ENCODE data around the gene MICB. TPM values are rescaled to one million over a fixed set of nuclear protein-coding genes. Genes with fewer than 3 reads are reported as not detected.
"Not testable (repeated sequence)": the region's sequence is repeated elsewhere in the genome, so short reads cannot be mapped to it uniquely, and the experiment has no call there.

MICB gene
- total RNA-seq, 1 donor from 2014 or later = 1.9 TPM

- intact Hi-C loops (cut with DNase I) = no loop called here
- no peak for DNase-seq (ENCODE audit: low spot score)
These were observed 23.9 kb upstream of the MICB start for GRCh38 chr6:31473780-31474761.

DNA sequence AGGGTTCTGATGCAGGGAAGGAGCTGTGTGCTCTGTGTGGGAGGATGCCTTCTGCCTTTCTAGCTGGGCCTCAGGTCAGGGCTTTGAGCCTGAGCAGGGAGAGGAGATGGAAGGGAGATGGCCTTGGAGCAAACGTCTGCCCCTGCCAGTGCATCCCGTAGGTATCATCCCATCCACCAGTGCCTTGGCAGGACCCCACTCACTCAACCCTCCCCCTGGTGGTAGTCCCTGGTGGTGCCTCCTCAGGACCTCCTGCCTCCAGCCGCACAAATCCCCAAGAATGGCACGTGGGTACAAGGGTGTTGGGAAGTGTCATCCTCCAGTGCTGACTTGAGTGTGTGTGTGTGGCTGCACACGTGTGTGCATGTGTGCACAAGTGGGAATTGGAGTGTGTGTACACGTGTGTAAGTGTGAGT is 23.1 kb upstream of the MICB start:
- intact Hi-C loops (cut with DNase I) = no loop called here

GRCh38 chr6:31476515-31477139 is 21.3 kb upstream of the MICB start:
- intact Hi-C loops (cut with DNase I) = no loop called here

More for the DNA sequence above, 23.1 kb upstream of the MICB start:
- no peak for DNase-seq (ENCODE audit: low spot score)

GRCh38 chr6:31477521-31477920 is 20.4 kb upstream of the MICB start:
- intact Hi-C loops (cut with DNase I) = no loop called here
- DNase-seq (ENCODE audit: low spot score) = no peak

More at GRCh38 chr6:31476515-31477139, 21.3 kb upstream of the MICB start:
- no peak for DNase-seq (ENCODE audit: low spot score)

- intact Hi-C loops (cut with DNase I) = no loop called here
- DNase-seq (ENCODE audit: low spot score) = no peak
These were observed 19.6 kb upstream of the MICB start for GRCh38 chr6:31478186-31478950.

GRCh38 chr6:31479151-31479932 is 18.6 kb upstream of the MICB start:
- no peak for DNase-seq (ENCODE audit: low spot score)
- intact Hi-C loops (cut with DNase I) = no loop called here

- no peak for DNase-seq (ENCODE audit: low spot score)
- intact Hi-C loops (cut with DNase I) = no loop called here
These were observed 17.9 kb upstream of the MICB start for GRCh38 chr6:31479933-31480535.

- no peak for DNase-seq (ENCODE audit: low spot score)
- intact Hi-C loops (cut with DNase I) = no loop called here
These were observed 17.4 kb upstream of the MICB start for GRCh38 chr6:31480574-31480973.

DNA sequence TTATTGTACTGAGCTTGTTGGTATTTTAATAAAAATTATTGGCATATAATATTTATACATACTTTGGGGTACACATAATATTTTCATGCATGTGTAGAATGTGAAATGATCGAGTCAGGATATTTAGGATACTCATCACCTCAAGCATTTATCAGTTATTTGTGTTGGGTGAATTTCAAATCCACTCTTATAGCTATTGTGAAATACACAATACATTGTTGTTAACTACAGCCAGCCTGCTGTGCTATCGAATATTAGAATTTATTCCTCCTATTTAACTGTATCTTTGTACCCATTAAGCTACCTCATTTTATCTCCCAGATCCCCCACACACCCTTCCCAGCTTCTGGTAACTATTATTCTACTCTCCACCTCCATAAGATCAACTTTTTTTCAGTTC is 14.6 kb upstream of the MICB start:
- intact Hi-C loops (cut with DNase I) = no loop called here
- no peak for DNase-seq (ENCODE audit: low spot score)

DNA sequence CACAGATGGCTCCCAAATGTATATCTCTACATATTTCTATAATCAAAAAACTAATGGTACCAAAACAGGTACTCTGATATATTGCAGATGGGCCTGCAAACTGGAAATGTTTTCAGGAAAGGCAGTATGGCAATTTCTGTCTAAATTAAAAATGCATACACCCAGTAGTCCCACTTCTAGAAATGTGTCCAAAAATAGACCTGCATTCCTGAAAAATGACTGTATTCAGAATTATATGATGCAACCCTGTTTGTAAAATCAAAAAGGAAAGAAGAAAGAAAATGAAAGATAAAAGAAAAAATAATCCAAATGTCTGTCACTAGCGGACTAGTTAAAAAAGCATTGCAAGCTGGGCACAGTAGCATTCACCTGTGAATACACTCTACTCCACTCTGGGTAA is 12.9 kb upstream of the MICB start:
- intact Hi-C loops (cut with DNase I) = loop anchor here (5.0 kb wide), 1 partner anchor 93 kb away; no protein-coding TSS in a partner anchor
- DNase-seq (ENCODE audit: low spot score) = no peak

DNA sequence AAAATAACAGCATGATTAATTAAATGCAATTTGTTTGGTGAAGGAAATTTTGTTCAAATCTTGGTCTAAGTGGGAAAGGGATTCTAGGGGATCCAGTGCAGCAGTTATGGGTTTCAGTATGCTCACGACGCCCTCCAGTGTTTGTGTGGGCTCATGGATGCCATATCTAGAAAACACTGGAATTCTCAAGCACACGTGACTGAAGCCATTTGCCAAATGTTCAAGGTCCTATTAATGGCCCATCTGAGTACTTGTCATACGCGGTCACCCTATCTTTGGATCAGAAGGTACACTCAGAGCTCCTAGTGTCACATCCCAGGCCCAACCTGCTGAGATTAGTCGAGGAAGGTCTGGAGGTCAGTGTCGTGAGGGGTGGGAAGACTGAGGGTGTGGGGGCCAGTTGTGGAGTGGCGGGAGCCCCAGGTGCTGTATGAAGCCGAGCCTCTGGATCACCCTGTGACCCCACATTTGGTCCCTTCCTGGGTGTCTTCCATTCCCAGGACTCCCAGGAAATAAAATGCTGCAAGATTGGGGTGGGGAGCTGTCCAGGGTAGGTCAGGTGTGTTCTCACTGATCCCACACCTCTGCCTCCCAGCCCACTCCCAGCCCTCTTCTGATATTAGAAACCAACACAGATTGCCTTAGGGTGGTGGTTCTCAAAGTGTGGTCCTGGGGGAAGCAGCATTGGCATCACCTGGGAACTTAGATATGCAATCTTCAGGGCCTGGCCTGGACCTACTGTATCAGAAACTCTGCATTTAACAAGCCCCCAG is 11.7 kb upstream of the MICB start:
- not testable (repeated sequence) for DNase-seq (ENCODE audit: low spot score)
- intact Hi-C loops (cut with DNase I) = loop anchor here (5.0 kb wide), 1 partner anchor 94 kb away; no protein-coding TSS in a partner anchor

- intact Hi-C loops (cut with DNase I) = loop anchor here (5.0 kb wide), 1 partner anchor 95 kb away; no protein-coding TSS in a partner anchor
These were observed 10.3 kb upstream of the MICB start for GRCh38 chr6:31487674-31488073.

DNA sequence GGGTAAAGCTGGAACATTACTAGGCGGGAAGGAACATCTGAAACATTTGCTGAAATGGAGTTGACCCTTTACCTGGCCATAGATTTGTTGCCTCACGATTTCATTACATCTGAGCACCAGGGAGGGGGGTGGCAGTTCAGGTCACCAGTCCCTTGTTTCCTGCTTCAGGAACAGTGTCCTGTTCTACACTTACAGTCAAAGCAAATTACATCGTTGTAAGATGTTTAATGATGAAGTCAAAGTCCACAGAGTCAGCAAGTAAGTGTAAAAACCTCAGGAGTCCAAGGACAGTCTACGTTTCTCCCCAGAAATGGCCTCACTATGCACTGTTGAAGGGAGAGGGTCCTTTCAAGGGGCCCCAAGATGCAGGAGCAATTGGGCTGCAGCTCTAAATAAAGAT is 8.9 kb upstream of the MICB start:
- intact Hi-C loops (cut with DNase I) = loop anchor here (5.0 kb wide), 1 partner anchor 97 kb away; no protein-coding TSS in a partner anchor
- no peak for DNase-seq (ENCODE audit: low spot score)

More at GRCh38 chr6:31487674-31488073, 10.3 kb upstream of the MICB start:
- not testable (repeated sequence) for DNase-seq (ENCODE audit: low spot score)

GRCh38 chr6:31490115-31490873 is 7.7 kb upstream of the MICB start:
- DNase-seq (ENCODE audit: low spot score) = no peak
- intact Hi-C loops (cut with DNase I) = no loop called here

GRCh38 chr6:31493550-31493874 is 4.4 kb upstream of the MICB start:
- intact Hi-C loops (cut with DNase I) = loop anchor here (2.0 kb wide), 1 partner anchor 49 kb away; the partner anchor contains the start of gene DDX39B
- DNase-seq (ENCODE audit: low spot score) = not testable (repeated sequence)

GRCh38 chr6:31493875-31494694 is 3.9 kb upstream of the MICB start:
- intact Hi-C loops (cut with DNase I) = loop anchor here (2.0 kb wide), 1 partner anchor 49 kb away; the partner anchor contains the start of gene DDX39B

More at GRCh38 chr6:31493875-31494694, 3.9 kb upstream of the MICB start:
- peak; percentile 94 for DNase-seq (ENCODE audit: low spot score)

Measured in cardiac septum (tissue), 1 donor.